GM12872 (cell line): ENCODE data around the gene LMX1A.

Experiments used
- CTCF ChIP-seq: IDR thresholded peaks from 3 replicates; pipeline ENCODE4 v1.5.1; 2011; ENCODE audit warnings: low read depth, mild to moderate bottlenecking, low read length, moderate library complexity; ENCODE audit not compliant: insufficient read depth

LMX1A gene

GRCh38 chr1:165173409-165173808 lies 183.1 kb downstream of the LMX1A start:
- TF ChIP-seq CTCF, result no peak

- no peak for TF ChIP-seq CTCF
Observed at GRCh38 chr1:165172666-165173065, 183.8 kb downstream of the LMX1A start.

- TF ChIP-seq CTCF, result no peak
Observed at GRCh38 chr1:165169729-165170128, 186.8 kb downstream of the LMX1A start.

GRCh38 chr1:165169028-165169427 lies 187.5 kb downstream of the LMX1A start:
- no peak for TF ChIP-seq CTCF

- no peak for TF ChIP-seq CTCF
Observed at GRCh38 chr1:165168467-165168866, 188.0 kb downstream of the LMX1A start.

GRCh38 chr1:165162671-165163241 lies 193.8 kb downstream of the LMX1A start:
- no peak for TF ChIP-seq CTCF

- no peak for TF ChIP-seq CTCF
Observed at GRCh38 chr1:165161130-165161529, 195.4 kb downstream of the LMX1A start.

- TF ChIP-seq CTCF, result no peak
Observed at GRCh38 chr1:165153182-165153581, 203.3 kb downstream of the LMX1A start.
